HG03457 (cell line): ENCODE results near the gene SAE1.
"Not testable (repeated sequence)": the region's sequence is repeated elsewhere in the genome, so short reads cannot be mapped to it uniquely, and the experiment has no call there.

Source experiments
- ATAC-seq: cut with Tn5 transposase; IDR thresholded peaks from one replicate; pipeline ENCODE4 v1.9.1; 2021; ENCODE audit warnings: moderate number of reproducible peaks; ENCODE audit not compliant: unreplicated experiment

Gene SAE1

GRCh38 chr19:47125669-47125938 is 5.0 kb upstream of the SAE1 start:
- no peak for ATAC-seq

DNA sequence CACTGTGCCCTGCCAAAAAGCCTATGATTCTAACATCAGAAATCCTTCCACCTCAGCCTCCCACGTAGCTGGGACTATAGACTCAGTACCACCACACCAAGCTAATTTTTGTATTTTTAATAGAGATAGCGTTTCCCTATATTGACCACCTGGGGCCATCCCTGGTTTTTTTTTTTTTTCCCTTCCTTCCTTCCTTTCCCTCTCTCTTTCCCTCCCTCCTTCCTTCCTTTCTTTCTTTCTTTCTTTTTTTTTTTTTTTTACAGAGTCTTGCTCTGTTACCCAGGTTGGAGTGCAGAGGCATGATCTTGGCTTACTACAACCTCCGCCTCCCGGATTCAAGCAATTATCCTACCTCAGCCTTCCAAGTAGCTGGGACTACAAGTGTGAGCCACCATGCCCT is 1.1 kb upstream of the SAE1 start:
- ATAC-seq = no peak

DNA sequence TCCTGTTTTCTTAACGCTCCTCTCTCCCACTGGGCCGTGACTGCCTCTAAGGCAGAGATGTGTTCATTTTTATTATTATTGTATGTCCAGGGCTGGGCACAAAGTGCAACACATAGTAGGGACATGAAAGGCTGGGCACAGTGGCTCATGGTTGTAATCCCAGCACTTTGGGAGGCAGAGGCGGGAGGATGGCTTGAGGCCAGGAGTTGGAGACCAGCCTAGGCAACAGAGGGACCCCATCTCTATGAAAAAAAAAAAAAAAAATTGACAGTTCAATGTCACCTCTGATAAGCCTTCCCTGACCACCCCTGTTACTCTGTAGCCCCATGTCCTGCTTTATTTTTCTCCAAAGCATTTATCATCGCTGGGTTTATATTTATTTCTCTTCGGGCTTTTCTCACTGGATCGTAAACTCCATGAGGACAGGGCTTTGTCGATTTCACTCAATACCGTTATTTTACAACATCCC is 481 bp upstream of the SAE1 start:
- no peak for ATAC-seq

DNA sequence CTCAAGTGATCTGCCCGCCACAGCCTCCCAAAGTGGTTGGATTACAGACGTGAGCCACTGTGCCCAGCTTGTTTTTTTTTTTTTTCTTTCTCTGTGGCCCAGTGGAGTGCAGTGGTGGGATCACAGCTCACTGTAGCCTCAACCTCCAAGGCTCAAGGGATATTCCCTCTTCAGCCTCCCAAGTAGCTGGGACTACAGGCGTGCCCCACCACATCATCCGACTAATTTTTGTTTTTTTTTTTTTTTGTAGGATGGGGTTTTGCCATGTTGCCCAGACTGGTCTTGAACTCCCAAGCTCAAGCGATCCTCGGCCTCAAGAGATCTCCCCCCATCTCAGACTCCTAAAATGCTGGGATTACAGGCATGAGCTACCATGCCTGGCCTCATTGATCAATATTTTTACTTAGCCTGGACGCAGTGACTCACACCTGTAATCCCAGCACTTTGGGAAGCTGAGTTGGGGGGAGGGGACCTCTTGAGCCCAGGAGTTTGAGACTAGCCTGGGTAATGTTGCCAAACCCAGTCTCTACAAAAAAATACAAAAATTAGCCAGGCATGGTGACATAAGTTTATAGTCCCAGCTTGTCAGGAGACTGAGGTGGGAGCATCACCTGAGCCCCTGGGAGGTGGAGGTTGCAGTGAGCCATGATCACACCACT is 1.7 kb downstream of the SAE1 start:
- no peak for ATAC-seq

DNA sequence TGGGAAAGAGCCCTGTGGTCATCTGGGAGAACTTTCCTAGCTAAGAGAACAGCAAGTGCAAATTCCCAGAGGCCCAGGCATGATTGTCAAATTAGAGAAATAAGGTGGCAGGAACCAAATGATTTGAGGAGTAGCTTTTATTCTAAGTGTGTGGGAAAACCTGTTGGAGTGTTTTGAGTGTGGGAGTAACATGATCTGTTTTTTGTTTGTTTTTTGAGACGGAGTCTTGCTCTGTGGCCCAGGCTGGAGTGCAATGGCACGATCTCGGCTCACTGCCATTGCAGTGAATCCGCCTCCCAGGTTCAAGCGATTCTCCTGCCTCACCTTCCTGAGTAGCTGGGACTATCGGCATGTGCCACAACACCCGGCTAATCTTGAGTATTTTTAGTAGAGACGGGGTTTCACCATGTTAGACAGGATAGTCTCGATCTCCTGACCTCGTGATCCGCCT is 2.4 kb downstream of the SAE1 start:
- ATAC-seq = no peak

GRCh38 chr19:47134545-47134944 is 3.9 kb downstream of the SAE1 start:
- ATAC-seq = no peak

- ATAC-seq = no peak
These were observed 4.5 kb downstream of the SAE1 start for GRCh38 chr19:47135156-47135555.

GRCh38 chr19:47141252-47141651 is 10.6 kb downstream of the SAE1 start:
- not testable (repeated sequence) for ATAC-seq

DNA sequence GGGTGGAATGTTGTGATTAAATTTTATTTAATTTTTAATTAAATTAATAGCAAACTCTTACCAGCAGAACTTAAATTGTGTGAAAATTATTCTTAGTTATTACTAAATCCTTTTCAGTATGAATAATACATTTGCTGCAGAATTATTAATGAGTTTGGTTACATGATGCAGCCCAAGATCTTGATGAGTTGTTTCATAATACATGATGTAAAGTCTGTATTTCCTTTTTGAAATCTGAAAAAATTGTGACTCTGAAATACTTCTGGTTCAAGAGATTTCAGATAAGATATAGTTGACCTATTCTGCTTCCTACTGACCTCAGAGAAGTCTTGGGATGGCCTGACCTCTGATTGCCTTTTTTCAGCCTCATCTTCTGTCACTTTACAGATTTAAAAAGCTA is 11.1 kb downstream of the SAE1 start:
- no peak for ATAC-seq

DNA sequence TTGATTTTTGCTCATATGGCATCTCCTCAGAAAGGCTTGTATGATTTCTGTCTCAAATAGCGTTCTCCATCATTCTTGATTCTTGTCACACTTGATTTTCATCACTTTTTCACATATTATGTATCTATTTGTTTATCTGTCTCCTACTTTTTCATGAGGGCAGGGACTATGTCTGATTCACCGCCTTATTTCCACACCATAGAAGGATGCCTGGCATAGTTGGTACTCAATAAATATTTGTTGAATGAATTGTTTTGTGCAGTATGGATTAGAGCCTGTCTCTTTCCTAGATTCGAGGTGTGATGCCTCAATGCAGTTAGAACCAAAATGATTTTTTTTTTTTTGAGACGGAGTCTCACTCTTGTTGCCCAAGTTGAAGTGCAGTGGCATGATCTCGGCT is 12.1 kb downstream of the SAE1 start:
- no peak for ATAC-seq

DNA sequence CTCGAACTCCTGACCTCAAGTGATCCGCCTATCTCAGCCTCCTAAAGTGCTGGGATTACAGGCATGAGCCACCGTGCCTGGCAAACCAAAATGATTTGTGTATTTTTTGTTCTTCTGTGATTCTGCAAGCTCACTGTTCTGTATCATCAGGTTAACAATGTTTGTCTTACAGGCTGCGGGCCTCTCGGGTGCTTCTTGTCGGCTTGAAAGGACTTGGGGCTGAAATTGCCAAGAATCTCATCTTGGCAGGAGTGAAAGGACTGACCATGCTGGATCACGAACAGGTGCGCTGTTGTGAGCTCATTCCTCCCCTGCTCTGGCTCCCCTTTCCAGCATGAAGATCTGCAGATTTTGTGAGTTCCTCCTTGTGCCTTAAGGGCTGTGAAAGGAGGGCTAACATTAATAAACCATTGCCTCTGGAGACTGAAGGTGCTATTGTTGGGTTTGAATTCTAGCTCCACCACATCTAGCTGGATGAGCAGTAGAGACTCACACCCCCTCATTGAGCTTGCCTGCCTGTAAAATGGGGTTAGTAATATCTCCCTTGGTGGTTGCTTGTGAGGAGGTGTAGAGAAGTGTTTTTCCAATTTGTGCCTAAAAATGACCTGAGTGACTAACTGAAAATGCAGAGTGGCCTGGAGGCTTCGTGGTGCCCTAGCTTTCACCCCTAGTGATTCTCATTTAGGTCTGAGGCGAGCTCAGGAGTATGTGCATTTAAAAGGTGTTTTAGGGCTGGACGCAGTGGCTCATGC is 12.9 kb downstream of the SAE1 start:
- ATAC-seq = no peak

GRCh38 chr19:47144630-47145029 is 14.0 kb downstream of the SAE1 start:
- no peak for ATAC-seq

- ATAC-seq = no peak
These were observed 15.2 kb downstream of the SAE1 start for GRCh38 chr19:47145639-47146486.

DNA sequence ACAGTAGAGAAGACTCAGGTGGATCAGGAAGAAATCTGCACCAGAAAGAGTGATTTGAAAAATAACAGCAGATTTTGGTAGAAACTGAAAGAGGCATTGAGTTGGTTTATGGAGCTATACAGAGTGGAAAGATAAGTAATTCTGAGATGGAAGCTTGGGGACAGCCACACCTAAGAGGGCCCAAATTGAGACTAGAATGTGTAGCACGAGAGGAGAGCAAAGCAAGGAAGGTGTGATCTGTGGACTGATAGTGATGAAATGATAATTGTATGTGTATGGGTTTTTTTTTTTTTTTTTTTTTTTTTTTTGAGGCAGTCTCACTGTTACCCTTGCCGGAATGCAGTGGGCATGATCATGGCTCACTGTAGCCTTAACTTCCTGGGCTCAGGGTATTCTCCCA is 16.3 kb downstream of the SAE1 start:
- ATAC-seq = no peak

GRCh38 chr19:47151627-47152026 is 21.0 kb downstream of the SAE1 start:
- ATAC-seq = no peak

DNA sequence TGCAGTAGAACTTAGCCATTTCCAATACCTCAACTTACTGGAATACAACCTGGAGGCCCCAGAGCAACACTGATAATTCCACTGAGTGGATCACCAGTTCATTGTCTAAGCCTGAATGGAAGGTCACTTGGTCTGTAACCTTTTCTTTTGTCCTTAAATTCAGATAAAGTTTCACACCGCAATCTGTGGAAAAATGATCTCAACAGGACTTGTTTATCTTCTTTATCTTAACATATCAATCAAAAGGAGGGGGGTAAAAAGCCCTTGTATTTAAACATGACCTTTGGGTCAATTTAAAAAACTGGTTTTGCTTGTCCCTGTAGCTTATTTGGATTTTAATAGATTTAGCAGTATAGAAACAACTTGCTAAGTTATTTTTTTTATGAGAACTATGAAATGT is 21.6 kb downstream of the SAE1 start:
- no peak for ATAC-seq

DNA sequence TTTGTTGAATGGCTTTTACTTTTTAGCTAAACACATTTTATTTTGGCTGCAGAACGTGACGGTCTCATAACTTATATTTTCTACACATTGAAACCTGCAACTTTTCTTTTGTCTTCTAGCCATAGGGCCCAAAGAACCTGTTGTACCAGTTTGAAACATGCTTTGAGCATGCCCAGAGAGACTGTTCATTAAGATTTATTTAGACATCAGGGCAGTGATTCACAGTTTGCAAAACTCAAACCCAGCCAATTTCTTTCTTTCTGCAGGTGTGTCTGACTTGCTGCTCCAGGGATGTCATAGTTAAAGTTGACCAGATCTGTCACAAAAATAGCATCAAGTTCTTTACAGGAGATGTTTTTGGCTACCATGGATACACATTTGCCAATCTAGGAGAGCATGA is 22.0 kb downstream of the SAE1 start:
- ATAC-seq = no peak

DNA sequence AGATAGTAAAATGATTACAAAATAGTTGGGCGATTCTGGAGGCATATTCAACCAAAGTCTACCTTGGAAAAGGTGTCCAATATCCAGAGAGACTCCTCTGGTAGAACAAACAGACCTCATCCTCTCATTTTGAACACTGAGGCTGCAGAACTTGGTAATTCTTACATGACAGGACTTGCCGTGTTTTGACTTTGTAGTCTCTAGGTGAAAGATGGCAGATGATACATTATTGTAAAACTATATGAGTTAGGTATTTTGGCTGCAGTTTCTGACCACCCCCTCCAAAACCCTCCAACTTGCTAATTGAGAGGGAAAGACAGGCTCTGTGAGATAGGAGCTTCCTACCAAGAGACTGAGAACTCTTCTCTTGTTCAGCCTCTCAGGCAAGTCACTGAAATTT is 22.6 kb downstream of the SAE1 start:
- ATAC-seq = no peak

GRCh38 chr19:47155148-47155547 is 24.5 kb downstream of the SAE1 start:
- no peak for ATAC-seq

DNA sequence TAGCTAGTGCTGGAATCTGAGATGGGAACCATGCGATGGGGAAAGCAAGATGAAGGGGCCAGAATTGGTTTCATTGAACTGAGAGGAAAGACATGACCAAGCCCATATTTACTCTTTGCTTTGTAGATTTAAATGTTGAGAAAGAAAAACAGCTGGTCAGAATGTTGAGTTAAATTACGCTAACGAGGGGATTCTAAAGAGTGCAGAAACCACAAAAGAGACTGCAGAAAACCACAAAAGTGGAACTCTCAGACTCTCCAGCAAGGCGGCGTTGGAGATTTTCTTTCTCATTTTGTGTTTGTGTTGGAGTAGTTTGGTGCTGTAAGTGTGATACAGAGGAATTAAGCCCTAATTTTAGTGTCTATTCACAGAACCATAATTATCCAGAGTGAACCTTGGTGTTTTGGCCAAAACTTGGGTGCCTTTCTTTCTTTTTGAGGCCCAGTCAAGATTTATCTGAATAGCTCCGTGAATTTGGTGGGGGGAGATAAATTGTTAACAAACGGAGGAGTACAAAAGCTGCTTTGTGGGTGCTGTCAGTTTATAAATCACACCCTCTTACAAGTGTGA is 26.3 kb downstream of the SAE1 start:
- ATAC-seq = no peak
